H9 (cell line): ENCODE results near the gene PEX10. TPM values are rescaled to one million over a fixed set of nuclear protein-coding genes. Genes with fewer than 3 reads are reported as not detected.

Experiments used
- DNase-seq: peaks from one replicate; pipeline ENCODE4 v3.0.0-alpha.2; 2017
- H2AFZ ChIP-seq: one replicate; pipeline ENCODE4 v1.6.1; 2013; ENCODE audit warnings: mild to moderate bottlenecking, low read length, control low read depth, moderate library complexity
- H2AK5ac ChIP-seq: 2 replicates; pipeline ENCODE4 v1.6.1; 2013; ENCODE audit warnings: low read length, control low read depth, mixed read lengths; ENCODE audit not compliant: insufficient read length
- H2BK120ac ChIP-seq: one replicate; pipeline ENCODE4 v1.6.1; 2013; ENCODE audit warnings: low read depth, mild to moderate bottlenecking, low read length, control low read depth, inconsistent platforms; ENCODE audit not compliant: poor library complexity, severe bottlenecking
- H2BK12ac ChIP-seq: 2 replicates; pipeline ENCODE4 v1.6.1; 2013; ENCODE audit warnings: low read length, control low read depth, mixed read lengths, low read depth; ENCODE audit not compliant: insufficient read length
- H2BK15ac ChIP-seq: 2 replicates; pipeline ENCODE4 v1.6.1; 2013; ENCODE audit warnings: low read depth, low read length, control low read depth
- H2BK20ac ChIP-seq: one replicate; pipeline ENCODE4 v1.6.1; 2013; ENCODE audit warnings: low read depth, mild to moderate bottlenecking, low read length, control low read depth, inconsistent platforms; ENCODE audit not compliant: poor library complexity, severe bottlenecking
- H2BK5ac ChIP-seq: 2 replicates; pipeline ENCODE4 v1.6.1; 2013; ENCODE audit warnings: low read length, control low read depth, mixed read lengths; ENCODE audit not compliant: insufficient read length
- H3K14ac ChIP-seq: 2 replicates; pipeline ENCODE4 v1.6.1; 2013; ENCODE audit warnings: low read length, control low read depth; ENCODE audit not compliant: insufficient read depth
- H3K18ac ChIP-seq: 2 replicates; pipeline ENCODE4 v1.6.1; 2013; ENCODE audit warnings: low read depth, mild to moderate bottlenecking, mixed read lengths, low read length, control low read depth; ENCODE audit not compliant: insufficient read length
- H3K23ac ChIP-seq: 2 replicates; pipeline ENCODE4 v1.6.1; 2013; ENCODE audit warnings: low read length, control low read depth, mixed read lengths, low read depth; ENCODE audit not compliant: insufficient read length
- H3K23me2 ChIP-seq: 2 replicates; pipeline ENCODE4 v1.6.1; 2013; ENCODE audit warnings: low read depth, mild to moderate bottlenecking, mixed read lengths, low read length, control low read depth; ENCODE audit not compliant: insufficient read length, poor library complexity, severe bottlenecking
- H3K27ac ChIP-seq: 2 replicates; pipeline ENCODE4 v1.5.1; 2013; ENCODE audit warnings: low read length, control low read depth, mixed read lengths, low read depth; ENCODE audit not compliant: insufficient read length
- H3K27me3 ChIP-seq: 2 replicates; pipeline ENCODE4 v1.6.1; 2013; ENCODE audit warnings: low read length, control low read depth, inconsistent platforms; ENCODE audit not compliant: insufficient read depth
- H3K4ac ChIP-seq: 2 replicates; pipeline ENCODE4 v1.6.1; 2013; ENCODE audit warnings: low read depth, mild to moderate bottlenecking, control low read depth, inconsistent platforms, low read length, moderate library complexity
- H3K4me1 ChIP-seq: 2 replicates; pipeline ENCODE4 v1.6.1; 2013; ENCODE audit warnings: low read length, control low read depth, inconsistent platforms; ENCODE audit not compliant: insufficient read depth
- H3K4me2 ChIP-seq: 2 replicates; pipeline ENCODE4 v1.6.1; 2013; ENCODE audit warnings: low read length, control low read depth, mixed read lengths; ENCODE audit not compliant: insufficient read length, insufficient read depth
- H3K56ac ChIP-seq: 2 replicates; pipeline ENCODE4 v1.6.1; 2013; ENCODE audit warnings: low read depth, mild to moderate bottlenecking, mixed read lengths, low read length, control low read depth; ENCODE audit not compliant: insufficient read length
- H3K79me1 ChIP-seq: 2 replicates; pipeline ENCODE4 v1.6.1; 2013; ENCODE audit warnings: low read depth, mild to moderate bottlenecking, moderate library complexity, low read length, control low read depth, inconsistent platforms; ENCODE audit not compliant: insufficient read depth, poor library complexity, severe bottlenecking
- H3K79me2 ChIP-seq: 2 replicates; pipeline ENCODE4 v1.6.1; 2013; ENCODE audit warnings: low read length, control low read depth, inconsistent platforms; ENCODE audit not compliant: insufficient read depth
- H3K9ac ChIP-seq: 2 replicates; pipeline ENCODE4 v1.6.1; 2013; ENCODE audit warnings: low read length, control low read depth, mixed read lengths; ENCODE audit not compliant: insufficient read length; ENCODE audit errors: extremely low read depth
- H3K9me3 ChIP-seq: one replicate; pipeline ENCODE4 v1.6.1; 2013; ENCODE audit warnings: low read depth, low read length, inconsistent platforms; ENCODE audit not compliant: control insufficient read depth
- H3T11ph ChIP-seq: one replicate; pipeline ENCODE4 v1.6.1; 2013; ENCODE audit warnings: mild to moderate bottlenecking, low read length, control low read depth, inconsistent platforms
- H4K20me1 ChIP-seq: one replicate; pipeline ENCODE4 v1.6.1; 2013; ENCODE audit not compliant: control insufficient read depth, insufficient read length, insufficient read depth
- H4K5ac ChIP-seq: 2 replicates; pipeline ENCODE4 v1.6.1; 2013; ENCODE audit warnings: low read depth, mild to moderate bottlenecking, mixed read lengths, low read length, control low read depth; ENCODE audit not compliant: insufficient read length
- H4K8ac ChIP-seq: replicated peaks from 2 replicates; pipeline ENCODE4 v1.6.1; 2013; ENCODE audit warnings: low read length, control low read depth, mixed read lengths, low read depth; ENCODE audit not compliant: insufficient read length
- H4K91ac ChIP-seq: 2 replicates; pipeline ENCODE4 v1.6.1; 2013; ENCODE audit warnings: low read depth, mild to moderate bottlenecking, moderate library complexity, mixed read lengths, low read length, control low read depth; ENCODE audit not compliant: insufficient read length
- H3K27ac Mint-ChIP-seq, 3 experiments: 2 replicates in 2 of 3; 3 replicates in 1 of 3; pipeline ENCODE4 v1.8.0; 2020 to 2021; ENCODE audit warnings: mixed read lengths in 3 of 3, mild to moderate bottlenecking in 1 of 3, moderate library complexity in 1 of 3
- H3K27me3 Mint-ChIP-seq: 2 replicates; pipeline ENCODE4 v1.8.0; 2021; ENCODE audit warnings: low read depth, mild to moderate bottlenecking, moderate library complexity, mixed read lengths
- H3K36me3 Mint-ChIP-seq, 3 experiments: 2 replicates in 2 of 3; 3 replicates in 1 of 3; pipeline ENCODE4 v1.8.0; 2020 to 2021; ENCODE audit warnings: low read depth in 3 of 3, mixed read lengths in 3 of 3; ENCODE audit not compliant: insufficient read depth in 1 of 3
- H3K4me1 Mint-ChIP-seq, 2 experiments: 2 replicates each; pipeline ENCODE4 v1.8.0; 2020; ENCODE audit warnings: mixed read lengths in 2 of 2
- H3K4me3 Mint-ChIP-seq, 2 experiments: 2 replicates in 1 of 2; 3 replicates in 1 of 2; pipeline ENCODE4 v1.8.0; 2020 to 2021; ENCODE audit warnings: mild to moderate bottlenecking in 2 of 2, mixed read lengths in 2 of 2, moderate library complexity in 1 of 2
- H3K9me3 Mint-ChIP-seq, 2 experiments: 2 replicates in 1 of 2; 3 replicates in 1 of 2; pipeline ENCODE4 v1.8.0; 2020; ENCODE audit warnings: mild to moderate bottlenecking in 2 of 2, mixed read lengths in 2 of 2, moderate library complexity in 1 of 2
- WGBS: extraction: QIAGEN DNeasy Blood & Tissue Kit; methylation state at CpG from one replicate; pipeline ENCODE4 v1.1.7; 2013; ENCODE audit warnings: missing lambda C conversion rate, low lambda C conversion rate, mixed read lengths; ENCODE audit not compliant: insufficient read length; ENCODE audit errors: extremely low coverage; 5-methylcytosine and 5-hydroxymethylcytosine counted together
- total RNA-seq: library from RNA; stranded (reverse); gene quantifications from 2 replicates; pipeline ENCODE4 v1.2.1, GENCODE V29; 2021
- TF ChIP-seq, protein P1 (sequence below): fragments of 200-600 bp; sonication (generic); conservative IDR thresholded peaks from 3 replicates; pipeline ENCODE4 v1.8.0; 2021; ENCODE audit warnings: antibody characterized with exemption, mild to moderate bottlenecking

PEX10 gene
- total RNA-seq, 1 experiment from 2014 or later = 34.4 TPM

DNA sequence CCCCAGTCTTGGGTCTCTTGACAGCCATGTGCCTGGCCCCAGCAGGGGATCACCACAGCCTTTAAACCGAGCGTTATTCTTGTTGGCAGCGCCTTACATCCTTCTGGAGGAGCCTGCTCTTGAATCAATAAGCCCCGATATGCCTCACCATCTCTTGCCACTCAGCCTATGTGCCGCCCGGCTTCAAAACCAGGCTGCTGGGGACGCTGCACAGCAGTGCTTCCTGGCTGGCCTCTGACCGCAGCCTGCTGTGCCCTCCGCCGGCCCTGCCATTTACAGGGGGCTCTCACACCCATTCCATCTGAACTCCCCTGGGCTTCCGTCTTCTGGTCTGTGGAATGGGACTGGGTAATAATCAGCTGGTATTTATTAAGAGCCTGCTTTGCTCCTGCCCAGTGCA, 3.0 kb upstream of the PEX10 start:
- Histone ChIP-seq H4K91ac (no peak overlapping the region), H3K9me3 (no peaks in the 10 kb centered on the region), H3K18ac (no peak overlapping the region), H3K27me3 (no peaks in the 10 kb centered on the region), H3K79me1 (no peaks in the 10 kb centered on the region), H2AK5ac (no peak overlapping the region), H3K56ac (no peak overlapping the region), H2BK20ac (no peak overlapping the region), H4K5ac (no peak overlapping the region), H3K27ac (no peak overlapping the region), H3K23me2 (peaks cover 15% of the 10 kb centered on the region), H2AFZ (no peak overlapping the region), H3T11ph (no peak overlapping the region), H4K8ac (no peak overlapping the region), H2BK12ac (no peak overlapping the region), H3K9ac (no peak overlapping the region), H3K4me2 (no peak overlapping the region), H2BK5ac (no peak overlapping the region), H3K4me1 (no peaks in the 10 kb centered on the region), H2BK120ac (no peak overlapping the region), H2BK15ac (no peak overlapping the region), H3K14ac (no peak overlapping the region), H3K23ac (no peak overlapping the region), H3K79me2 (no peaks in the 10 kb centered on the region), H4K20me1 (no peaks in the 10 kb centered on the region), H3K4ac (no peak overlapping the region)
- H3K27me3 Mint-ChIP-seq = peaks cover 32% of the 10 kb centered on the region
- DNase-seq = no peak
- H3K4me3 Mint-ChIP-seq = no peak overlapping the region
- H3K27ac Mint-ChIP-seq = no peak overlapping the region
- TF ChIP-seq, protein P1, sequence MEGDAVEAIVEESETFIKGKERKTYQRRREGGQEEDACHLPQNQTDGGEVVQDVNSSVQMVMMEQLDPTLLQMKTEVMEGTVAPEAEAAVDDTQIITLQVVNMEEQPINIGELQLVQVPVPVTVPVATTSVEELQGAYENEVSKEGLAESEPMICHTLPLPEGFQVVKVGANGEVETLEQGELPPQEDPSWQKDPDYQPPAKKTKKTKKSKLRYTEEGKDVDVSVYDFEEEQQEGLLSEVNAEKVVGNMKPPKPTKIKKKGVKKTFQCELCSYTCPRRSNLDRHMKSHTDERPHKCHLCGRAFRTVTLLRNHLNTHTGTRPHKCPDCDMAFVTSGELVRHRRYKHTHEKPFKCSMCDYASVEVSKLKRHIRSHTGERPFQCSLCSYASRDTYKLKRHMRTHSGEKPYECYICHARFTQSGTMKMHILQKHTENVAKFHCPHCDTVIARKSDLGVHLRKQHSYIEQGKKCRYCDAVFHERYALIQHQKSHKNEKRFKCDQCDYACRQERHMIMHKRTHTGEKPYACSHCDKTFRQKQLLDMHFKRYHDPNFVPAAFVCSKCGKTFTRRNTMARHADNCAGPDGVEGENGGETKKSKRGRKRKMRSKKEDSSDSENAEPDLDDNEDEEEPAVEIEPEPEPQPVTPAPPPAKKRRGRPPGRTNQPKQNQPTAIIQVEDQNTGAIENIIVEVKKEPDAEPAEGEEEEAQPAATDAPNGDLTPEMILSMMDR = no peak
- H3K9me3 Mint-ChIP-seq = no peaks in the 10 kb centered on the region
- H3K36me3 Mint-ChIP-seq = peaks cover 1 to 3% (median 2%) of the 10 kb centered on the region in 3 experiments; a peak in 3 of 7 replicates
- H3K4me1 Mint-ChIP-seq = peaks cover 18 to 26% of the 10 kb centered on the region in 2 experiments
- WGBS = no CpG with 5 or more reads among the region's 11 CpGs
